ENCODE results near the gene MPST. TPM values are rescaled to one million over a fixed set of nuclear protein-coding genes. Genes with fewer than 3 reads are reported as not detected.

The MPST gene
- total RNA-seq, 1 donor from 2014 or later = 186 TPM

DNA sequence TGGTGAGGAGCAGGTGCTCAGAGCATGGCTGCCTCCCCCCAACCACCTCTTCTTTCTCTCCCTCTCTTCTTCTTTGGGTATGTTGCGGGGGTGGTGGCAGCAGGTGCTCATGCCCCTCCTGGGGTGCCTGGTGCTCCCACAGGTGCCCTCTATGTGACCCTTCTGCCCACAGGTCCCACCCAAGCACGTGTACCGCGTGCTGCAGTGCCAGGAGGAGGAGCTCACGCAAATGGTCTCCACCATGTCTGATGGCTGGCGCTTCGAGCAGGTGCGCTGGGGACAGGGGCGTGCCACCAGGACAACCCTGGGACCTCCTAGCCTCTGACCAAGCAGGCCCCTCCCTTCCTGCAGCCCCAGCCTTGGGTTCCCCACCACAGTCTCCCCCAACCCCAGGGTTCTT is 37.7 kb downstream of the MPST start:
- DNase-seq (ENCODE audit: low read depth) = no peak
- no peaks in the 10 kb centered on the region for H3K36me3 ChIP-seq (ENCODE audit: control insufficient read depth, insufficient read depth, low read length)
- no peaks in the 10 kb centered on the region for H3K27me3 ChIP-seq (ENCODE audit: control insufficient read depth, insufficient read depth, low read length)
- TF ChIP-seq, protein P1, sequence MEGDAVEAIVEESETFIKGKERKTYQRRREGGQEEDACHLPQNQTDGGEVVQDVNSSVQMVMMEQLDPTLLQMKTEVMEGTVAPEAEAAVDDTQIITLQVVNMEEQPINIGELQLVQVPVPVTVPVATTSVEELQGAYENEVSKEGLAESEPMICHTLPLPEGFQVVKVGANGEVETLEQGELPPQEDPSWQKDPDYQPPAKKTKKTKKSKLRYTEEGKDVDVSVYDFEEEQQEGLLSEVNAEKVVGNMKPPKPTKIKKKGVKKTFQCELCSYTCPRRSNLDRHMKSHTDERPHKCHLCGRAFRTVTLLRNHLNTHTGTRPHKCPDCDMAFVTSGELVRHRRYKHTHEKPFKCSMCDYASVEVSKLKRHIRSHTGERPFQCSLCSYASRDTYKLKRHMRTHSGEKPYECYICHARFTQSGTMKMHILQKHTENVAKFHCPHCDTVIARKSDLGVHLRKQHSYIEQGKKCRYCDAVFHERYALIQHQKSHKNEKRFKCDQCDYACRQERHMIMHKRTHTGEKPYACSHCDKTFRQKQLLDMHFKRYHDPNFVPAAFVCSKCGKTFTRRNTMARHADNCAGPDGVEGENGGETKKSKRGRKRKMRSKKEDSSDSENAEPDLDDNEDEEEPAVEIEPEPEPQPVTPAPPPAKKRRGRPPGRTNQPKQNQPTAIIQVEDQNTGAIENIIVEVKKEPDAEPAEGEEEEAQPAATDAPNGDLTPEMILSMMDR (IDR thresholded peaks at IDR 0.05; ENCODE audit: insufficient read depth, low read length, poor library complexity, severe bottlenecking) = no peak
- H3K4me3 ChIP-seq (ENCODE audit: low read depth, low read length) = no peak overlapping the region

DNA sequence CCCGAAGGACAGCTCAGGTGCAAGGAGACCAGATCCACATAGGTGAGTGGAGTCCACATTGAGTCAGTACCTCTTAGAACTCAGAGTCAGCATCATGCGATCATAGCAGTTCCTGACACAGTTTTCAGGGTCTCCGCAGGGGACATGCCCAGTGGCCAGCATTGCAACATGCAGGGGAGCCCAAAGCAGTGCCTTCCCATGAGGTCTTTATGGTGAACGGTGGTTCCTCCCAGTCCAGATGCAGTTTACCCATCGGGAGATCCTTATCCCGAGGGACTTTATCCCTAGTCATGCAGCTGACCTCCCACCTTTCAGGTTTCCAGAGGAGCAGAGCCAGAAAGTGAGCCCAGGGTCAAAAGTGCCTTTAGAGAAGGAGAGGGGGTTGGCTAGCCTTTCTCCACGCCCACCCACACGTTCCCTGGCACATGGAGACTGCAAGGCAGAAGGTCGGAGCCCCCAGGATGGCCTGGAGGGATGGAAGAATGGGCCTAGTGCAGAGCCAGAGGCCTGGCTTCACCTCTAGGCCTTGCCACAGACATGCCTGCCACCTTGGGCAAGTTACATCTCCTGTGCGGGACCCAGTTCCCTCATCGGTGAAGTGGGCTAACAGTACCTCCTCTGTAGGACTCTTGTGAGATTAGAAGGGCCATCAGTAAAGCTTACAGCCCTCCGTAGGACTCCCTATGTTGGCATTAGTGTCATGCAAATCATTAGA is 38.4 kb downstream of the MPST start:
- no peaks in the 10 kb centered on the region for H3K27me3 ChIP-seq (ENCODE audit: control insufficient read depth, insufficient read depth, low read length)
- no peak for DNase-seq (ENCODE audit: low read depth)
- no peaks in the 10 kb centered on the region for H3K36me3 ChIP-seq (ENCODE audit: control insufficient read depth, insufficient read depth, low read length)
- TF ChIP-seq, protein P1 (IDR thresholded peaks at IDR 0.05; ENCODE audit: insufficient read depth, low read length, poor library complexity, severe bottlenecking) = no peak
- H3K4me3 ChIP-seq (ENCODE audit: low read depth, low read length) = no peak overlapping the region

DNA sequence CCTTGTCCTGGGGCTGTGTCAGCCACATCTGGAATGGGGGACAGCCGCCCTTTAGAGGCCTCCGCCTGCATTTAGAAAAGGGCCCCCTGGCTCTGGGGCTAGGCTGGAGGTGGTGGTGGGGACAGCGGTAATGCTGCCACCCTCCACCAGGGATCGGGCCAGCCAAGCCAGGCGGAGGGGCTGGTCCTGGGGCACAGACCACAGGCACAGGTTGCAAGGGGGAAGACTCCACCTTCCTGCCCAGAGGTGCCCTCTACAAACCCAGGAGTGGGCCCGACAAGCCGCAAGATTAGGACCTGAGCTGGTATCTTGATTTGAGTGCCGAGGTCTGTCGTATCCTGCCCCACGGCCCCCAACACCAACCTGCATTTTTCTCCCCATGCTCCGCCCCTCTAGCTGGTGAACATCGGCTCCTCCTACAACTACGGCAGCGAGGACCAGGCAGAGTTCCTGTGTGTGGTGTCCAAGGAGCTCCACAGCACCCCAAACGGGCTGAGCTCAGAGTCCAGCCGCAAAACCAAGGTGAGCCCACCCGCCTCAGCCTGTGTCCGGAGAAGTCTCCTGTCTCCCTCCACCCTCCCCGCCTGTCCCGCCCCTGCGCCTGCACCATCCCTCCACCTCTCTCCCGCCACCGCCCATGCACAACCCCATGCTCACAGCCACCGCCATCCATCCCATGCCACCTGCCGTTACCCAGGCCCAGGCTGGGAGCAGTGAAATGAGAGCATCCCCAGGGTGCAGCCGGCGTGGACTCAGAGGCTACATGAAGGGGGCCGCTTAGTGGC is 39.6 kb downstream of the MPST start:
- Histone ChIP-seq H3K27me3 (ENCODE audit: control insufficient read depth, insufficient read depth, low read length) (no peaks in the 10 kb centered on the region), H3K36me3 (ENCODE audit: control insufficient read depth, insufficient read depth, low read length) (no peaks in the 10 kb centered on the region), H3K4me3 (ENCODE audit: low read depth, low read length) (no peak overlapping the region)
- TF ChIP-seq, protein P1 (IDR thresholded peaks at IDR 0.05; ENCODE audit: insufficient read depth, low read length, poor library complexity, severe bottlenecking) = no peak
- DNase-seq (ENCODE audit: low read depth) = no peak

DNA sequence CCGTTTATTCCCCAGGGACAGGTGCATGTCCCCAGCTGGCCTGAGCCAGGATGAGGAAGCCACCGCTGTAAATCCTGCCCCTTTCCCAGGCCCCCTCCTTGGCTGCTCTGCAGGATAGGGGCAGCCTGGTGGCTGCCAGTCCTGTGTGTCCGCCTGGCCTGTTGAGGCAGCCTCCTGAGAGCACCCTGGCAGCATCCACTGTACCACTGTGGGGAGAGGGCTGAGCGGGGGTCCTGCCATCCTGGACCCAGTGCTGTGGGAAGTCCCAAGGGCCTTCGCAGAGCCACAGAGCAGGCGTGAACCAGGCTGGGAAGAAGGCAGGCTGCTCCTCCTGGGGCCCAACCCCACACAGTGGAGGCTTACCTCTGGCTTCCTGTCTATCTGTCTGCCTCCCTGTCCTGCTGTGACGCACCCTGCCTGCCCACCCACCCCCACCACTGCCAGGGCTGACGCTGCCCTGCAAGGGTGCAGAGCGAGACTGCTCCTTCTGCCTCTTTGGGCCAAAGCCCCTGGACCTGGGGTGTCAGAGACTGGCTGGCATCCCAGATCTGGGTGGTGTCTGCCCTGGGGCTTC is 40.4 kb downstream of the MPST start:
- Histone ChIP-seq H3K36me3 (ENCODE audit: control insufficient read depth, insufficient read depth, low read length) (no peaks in the 10 kb centered on the region), H3K4me3 (ENCODE audit: low read depth, low read length) (no peak overlapping the region), H3K27me3 (ENCODE audit: control insufficient read depth, insufficient read depth, low read length) (no peaks in the 10 kb centered on the region)
- TF ChIP-seq, protein P1 (IDR thresholded peaks at IDR 0.05; ENCODE audit: insufficient read depth, low read length, poor library complexity, severe bottlenecking) = no peak
- no peak for DNase-seq (ENCODE audit: low read depth)

DNA sequence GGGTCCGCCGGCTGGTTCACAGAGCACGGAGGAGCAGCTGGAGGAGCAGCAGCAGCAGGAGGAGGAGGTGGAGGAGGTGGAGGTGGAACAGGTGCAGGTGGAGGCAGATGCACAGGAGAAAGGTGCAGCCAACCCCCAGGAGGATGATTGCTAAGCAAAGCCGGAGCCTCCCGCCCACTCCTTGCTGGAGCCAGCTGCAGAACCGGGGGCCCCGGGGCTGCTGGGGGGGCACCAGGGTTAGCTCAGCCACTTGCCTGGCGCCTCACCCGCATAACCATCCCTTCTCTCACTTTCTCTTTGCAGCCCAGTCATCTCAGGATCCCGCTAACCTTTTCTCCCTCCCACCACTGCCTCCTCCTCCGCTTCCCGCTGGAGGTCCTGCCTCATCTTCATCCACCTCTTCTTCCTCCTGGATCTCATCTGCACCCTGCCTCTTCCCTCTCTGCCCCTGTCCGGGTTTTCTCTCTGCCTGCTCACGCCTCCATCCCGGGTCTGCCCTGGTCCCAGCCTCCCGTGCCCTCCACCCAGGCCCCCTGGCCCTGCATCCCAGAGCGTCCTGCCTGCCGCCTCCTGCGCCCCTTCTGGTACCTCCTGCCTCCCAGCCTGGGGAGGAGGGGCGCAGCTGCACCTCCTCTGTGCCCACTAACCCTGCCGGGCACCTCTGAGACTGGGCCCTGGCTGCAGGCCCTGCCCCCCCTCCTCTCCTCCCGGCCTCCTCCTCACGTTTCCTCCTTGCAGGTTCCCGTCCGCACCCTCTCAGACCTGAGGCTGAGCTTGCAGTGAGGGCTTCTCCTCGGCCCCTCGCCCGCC is 41.5 kb downstream of the MPST start:
- Histone ChIP-seq H3K36me3 (ENCODE audit: control insufficient read depth, insufficient read depth, low read length) (no peaks in the 10 kb centered on the region), H3K4me3 (ENCODE audit: low read depth, low read length) (no peak overlapping the region), H3K27me3 (ENCODE audit: control insufficient read depth, insufficient read depth, low read length) (peaks cover under 1% of the 10 kb centered on the region)
- TF ChIP-seq, protein P1 (IDR thresholded peaks at IDR 0.05; ENCODE audit: insufficient read depth, low read length, poor library complexity, severe bottlenecking) = no peak
- DNase-seq (ENCODE audit: low read depth) = no peak
